ENCODE data around the gene TYW5.

The TYW5 gene

GRCh38 chr2:199975273-199975895 is 20.1 kb upstream of the TYW5 start:
- in situ Hi-C loops (cut with MboI; ENCODE audit: low sequenced_read_pairs): no loop called here

GRCh38 chr2:199973703-199974102 is 18.4 kb upstream of the TYW5 start:
- in situ Hi-C loops (cut with MboI; ENCODE audit: low sequenced_read_pairs): loop anchor here (25.0 kb wide), 1 partner anchor 514 kb away; no protein-coding TSS in a partner anchor

GRCh38 chr2:199972088-199972626 is 16.9 kb upstream of the TYW5 start:
- in situ Hi-C loops (cut with MboI; ENCODE audit: low sequenced_read_pairs): loop anchor here (25.0 kb wide), 1 partner anchor 515 kb away; no protein-coding TSS in a partner anchor

GRCh38 chr2:199968126-199968525 is 12.8 kb upstream of the TYW5 start:
- in situ Hi-C loops (cut with MboI; ENCODE audit: low sequenced_read_pairs): loop anchor here (25.0 kb wide), 1 partner anchor 519 kb away; no protein-coding TSS in a partner anchor

- in situ Hi-C loops (cut with MboI; ENCODE audit: low sequenced_read_pairs): loop anchor here (25.0 kb wide), 1 partner anchor 520 kb away; no protein-coding TSS in a partner anchor
These were observed 11.7 kb upstream of the TYW5 start for GRCh38 chr2:199966976-199967375.

- in situ Hi-C loops (cut with MboI; ENCODE audit: low sequenced_read_pairs): loop anchor here (25.0 kb wide), 1 partner anchor 521 kb away; no protein-coding TSS in a partner anchor
These were observed 11.1 kb upstream of the TYW5 start for GRCh38 chr2:199966405-199966804.

GRCh38 chr2:199962203-199962602 is 6.9 kb upstream of the TYW5 start:
- in situ Hi-C loops (cut with MboI; ENCODE audit: low sequenced_read_pairs): loop anchor here (25.0 kb wide), 1 partner anchor 525 kb away; no protein-coding TSS in a partner anchor

- in situ Hi-C loops (cut with MboI; ENCODE audit: low sequenced_read_pairs): loop anchor here (25.0 kb wide), 1 partner anchor 529 kb away; no protein-coding TSS in a partner anchor
These were observed 2.7 kb upstream of the TYW5 start for GRCh38 chr2:199958014-199958413.

GRCh38 chr2:199956062-199956380 is 730 bp upstream of the TYW5 start:
- in situ Hi-C loops (cut with MboI; ENCODE audit: low sequenced_read_pairs): loop anchor here (25.0 kb wide), 1 partner anchor 531 kb away; no protein-coding TSS in a partner anchor

GRCh38 chr2:199955007-199955338 is 318 bp downstream of the TYW5 start:
- in situ Hi-C loops (cut with MboI; ENCODE audit: low sequenced_read_pairs): loop anchor here (25.0 kb wide), 1 partner anchor 532 kb away; no protein-coding TSS in a partner anchor

GRCh38 chr2:199951023-199951422 is 4.3 kb downstream of the TYW5 start:
- in situ Hi-C loops (cut with MboI; ENCODE audit: low sequenced_read_pairs): loop anchor here (25.0 kb wide), 1 partner anchor 536 kb away; no protein-coding TSS in a partner anchor

GRCh38 chr2:199950396-199950795 is 4.9 kb downstream of the TYW5 start:
- in situ Hi-C loops (cut with MboI; ENCODE audit: low sequenced_read_pairs): loop anchor here (25.0 kb wide), 1 partner anchor 537 kb away; no protein-coding TSS in a partner anchor

- in situ Hi-C loops (cut with MboI; ENCODE audit: low sequenced_read_pairs): no loop called here
These were observed 8.5 kb downstream of the TYW5 start for GRCh38 chr2:199946836-199947235.

GRCh38 chr2:199946196-199946595 is 9.1 kb downstream of the TYW5 start:
- in situ Hi-C loops (cut with MboI; ENCODE audit: low sequenced_read_pairs): no loop called here

- in situ Hi-C loops (cut with MboI; ENCODE audit: low sequenced_read_pairs): no loop called here
These were observed 11.9 kb downstream of the TYW5 start for GRCh38 chr2:199943373-199943772.

- in situ Hi-C loops (cut with MboI; ENCODE audit: low sequenced_read_pairs): no loop called here
These were observed 14.9 kb downstream of the TYW5 start for GRCh38 chr2:199940373-199940772.

GRCh38 chr2:199936554-199936953 is 18.7 kb downstream of the TYW5 start:
- in situ Hi-C loops (cut with MboI; ENCODE audit: low sequenced_read_pairs): no loop called here

GRCh38 chr2:199933466-199933865 is 21.8 kb downstream of the TYW5 start:
- in situ Hi-C loops (cut with MboI; ENCODE audit: low sequenced_read_pairs): no loop called here

GRCh38 chr2:199932312-199932855 is 22.9 kb downstream of the TYW5 start:
- in situ Hi-C loops (cut with MboI; ENCODE audit: low sequenced_read_pairs): no loop called here

- in situ Hi-C loops (cut with MboI; ENCODE audit: low sequenced_read_pairs): no loop called here
These were observed 26.0 kb downstream of the TYW5 start for GRCh38 chr2:199929262-199929661.

- in situ Hi-C loops (cut with MboI; ENCODE audit: low sequenced_read_pairs): no loop called here
These were observed 26.7 kb downstream of the TYW5 start for GRCh38 chr2:199928626-199929025.

GRCh38 chr2:199928226-199928625 is 27.1 kb downstream of the TYW5 start:
- in situ Hi-C loops (cut with MboI; ENCODE audit: low sequenced_read_pairs): no loop called here
